ENCODE measurements around the gene ST3GAL4. TPM values are rescaled to one million over a fixed set of nuclear protein-coding genes. Genes with fewer than 3 reads are reported as not detected.

Gene ST3GAL4
- total RNA-seq, 1 donor = 13.8 TPM

GRCh38 chr11:126359431-126360048 is 4.1 kb downstream of the ST3GAL4 start:
- Histone ChIP-seq H3K4me2 (ENCODE audit: insufficient read depth, low read length) (peak overlapping the region; percentile 65), H3K4me3 (ENCODE audit: insufficient read depth, low read length) (peak overlapping the region; percentile 40), H3K79me2 (ENCODE audit: insufficient read depth, low read length) (peaks cover 68% of the 10 kb centered on the region)

GRCh38 chr11:126360049-126360446 is 4.6 kb downstream of the ST3GAL4 start:
- Histone ChIP-seq H3K4me2 (ENCODE audit: insufficient read depth, low read length) (peak overlapping the region; percentile 65), H3K27ac (ENCODE audit: low read depth, low read length) (no peak overlapping the region), H3K27me3 (ENCODE audit: insufficient read depth, low read length) (no peaks in the 10 kb centered on the region), H3K36me3 (ENCODE audit: insufficient read depth, low read length) (no peaks in the 10 kb centered on the region), H3K79me2 (ENCODE audit: insufficient read depth, low read length) (peaks cover 65% of the 10 kb centered on the region), H4K20me1 (ENCODE audit: insufficient read depth, low read length) (peaks cover 35% of the 10 kb centered on the region), H2AFZ (ENCODE audit: low read length) (no peak overlapping the region), H3K9me3 (ENCODE audit: low read depth, low read length) (no peaks in the 10 kb centered on the region), H3K4me1 (ENCODE audit: insufficient read depth, low read length) (peaks cover 28% of the 10 kb centered on the region), H3K4me3 (ENCODE audit: insufficient read depth, low read length) (peak overlapping the region; percentile 40)
- TF ChIP-seq CTCF (IDR thresholded peaks at IDR 0.05; ENCODE audit: extremely low read depth, low read depth, low read length) = no peak
- DNase-seq (ENCODE audit: insufficient read length, low spot score, missing footprints) = no peak

More at GRCh38 chr11:126359431-126360048, 4.1 kb downstream of the ST3GAL4 start:
- no peaks in the 10 kb centered on the region for H3K9me3 ChIP-seq (ENCODE audit: low read depth, low read length)
- peaks cover 35% of the 10 kb centered on the region for H4K20me1 ChIP-seq (ENCODE audit: insufficient read depth, low read length)
- peaks cover 33% of the 10 kb centered on the region for H3K4me1 ChIP-seq (ENCODE audit: insufficient read depth, low read length)
- no peaks in the 10 kb centered on the region for H3K36me3 ChIP-seq (ENCODE audit: insufficient read depth, low read length)
- peak overlapping the region; percentile 62 for H2AFZ ChIP-seq (ENCODE audit: low read length)
- H3K27me3 ChIP-seq (ENCODE audit: insufficient read depth, low read length) = no peaks in the 10 kb centered on the region
- peak; percentile 32 for TF ChIP-seq CTCF (IDR thresholded peaks at IDR 0.05; ENCODE audit: extremely low read depth, low read depth, low read length)
- peak overlapping the region; percentile 8 for H3K27ac ChIP-seq (ENCODE audit: low read depth, low read length)
- peak; percentile 96 for DNase-seq (ENCODE audit: insufficient read length, low spot score, missing footprints)

GRCh38 chr11:126361400-126361799 is 5.9 kb downstream of the ST3GAL4 start:
- Histone ChIP-seq H3K4me2 (ENCODE audit: insufficient read depth, low read length) (no peak overlapping the region), H3K4me1 (ENCODE audit: insufficient read depth, low read length) (peaks cover 25% of the 10 kb centered on the region), H4K20me1 (ENCODE audit: insufficient read depth, low read length) (peaks cover 34% of the 10 kb centered on the region), H3K36me3 (ENCODE audit: insufficient read depth, low read length) (no peaks in the 10 kb centered on the region), H3K9me3 (ENCODE audit: low read depth, low read length) (no peaks in the 10 kb centered on the region), H3K27ac (ENCODE audit: low read depth, low read length) (no peak overlapping the region), H3K27me3 (ENCODE audit: insufficient read depth, low read length) (no peaks in the 10 kb centered on the region), H3K4me3 (ENCODE audit: insufficient read depth, low read length) (no peak overlapping the region), H3K79me2 (ENCODE audit: insufficient read depth, low read length) (peaks cover 63% of the 10 kb centered on the region), H2AFZ (ENCODE audit: low read length) (no peak overlapping the region)
- DNase-seq (ENCODE audit: insufficient read length, low spot score, missing footprints) = no peak
- TF ChIP-seq CTCF (IDR thresholded peaks at IDR 0.05; ENCODE audit: extremely low read depth, low read depth, low read length) = no peak

GRCh38 chr11:126362879-126363655 is 7.6 kb downstream of the ST3GAL4 start:
- Histone ChIP-seq H3K4me2 (ENCODE audit: insufficient read depth, low read length) (no peak overlapping the region), H3K36me3 (ENCODE audit: insufficient read depth, low read length) (no peaks in the 10 kb centered on the region), H3K4me1 (ENCODE audit: insufficient read depth, low read length) (peaks cover 12% of the 10 kb centered on the region), H3K27me3 (ENCODE audit: insufficient read depth, low read length) (no peaks in the 10 kb centered on the region), H3K79me2 (ENCODE audit: insufficient read depth, low read length) (peaks cover 53% of the 10 kb centered on the region), H3K27ac (ENCODE audit: low read depth, low read length) (no peak overlapping the region), H2AFZ (ENCODE audit: low read length) (no peak overlapping the region), H4K20me1 (ENCODE audit: insufficient read depth, low read length) (peaks cover 26% of the 10 kb centered on the region), H3K9me3 (ENCODE audit: low read depth, low read length) (no peaks in the 10 kb centered on the region), H3K4me3 (ENCODE audit: insufficient read depth, low read length) (no peak overlapping the region)
- TF ChIP-seq CTCF (IDR thresholded peaks at IDR 0.05; ENCODE audit: extremely low read depth, low read depth, low read length) = no peak
- DNase-seq (ENCODE audit: insufficient read length, low spot score, missing footprints) = peak; percentile 14
